IMR-90 (cell line): Measurements from ENCODE around the gene STYXL1. TPM values are rescaled to one million over a fixed set of nuclear protein-coding genes. Genes with fewer than 3 reads are reported as not detected.
A peak's percentile ranks its signal among the peaks of the same experiment; 100 is the strongest.
"Not testable (repeated sequence)": the region's sequence is repeated elsewhere in the genome, so short reads cannot be mapped to it uniquely, and the experiment has no call there.

Experiments used
- ATAC-seq: fragments of 200-7000 bp; cut with Tn5 transposase; 2 replicates; pipeline ENCODE4 v1.9.1; 2020; ENCODE audit warnings: low read depth, mild to moderate bottlenecking, moderate library complexity
- BruUV-seq: library from RNA; stranded (reverse); fragments of 400-500 nt; replicated peaks from 2 replicates; lab custom pipeline; 2021; lab: Mats Ljungman, UMichigan
- CTCF ChIA-PET: fragments of 300-600 bp; formaldehyde crosslinking; extraction: SDS; loops from one replicate; lab custom pipeline; 2021; ENCODE audit warnings: antibody characterized with exemption; lab: Yijun Ruan, JAX
- POLR2A ChIA-PET: fragments of 300-600 bp; sonication (Branson Sonifier 250); formaldehyde crosslinking; loops from one replicate; lab custom pipeline; 2022; ENCODE audit warnings: antibody characterized with exemption; ENCODE audit not compliant: unreplicated experiment; lab: Charles Lee
- DNase-seq: peaks from one replicate; pipeline ENCODE4 v3.0.0; 2013
- H2AFZ ChIP-seq: replicated peaks from 2 replicates; pipeline ENCODE3; 2013; ENCODE audit warnings: low read length, mild to moderate bottlenecking; ENCODE audit not compliant: poor library complexity
- H2AK5ac ChIP-seq: 2 replicates; pipeline ENCODE4 v1.6.1; 2013; ENCODE audit warnings: low read depth, low read length, inconsistent platforms
- H2AK9ac ChIP-seq: replicated peaks from 2 replicates; pipeline ENCODE3; 2013; ENCODE audit warnings: mild to moderate bottlenecking, low read depth, low read length, moderate library complexity; ENCODE audit not compliant: poor library complexity
- H2BK120ac ChIP-seq: 2 replicates; pipeline ENCODE4 v1.6.1; 2013; ENCODE audit warnings: low read depth, low read length, inconsistent platforms
- H2BK15ac ChIP-seq: 3 replicates; pipeline ENCODE4 v1.6.1; 2013; ENCODE audit warnings: low read depth, low read length, inconsistent platforms
- H2BK20ac ChIP-seq: 2 replicates; pipeline ENCODE4 v1.6.1; 2013; ENCODE audit warnings: low read depth, mild to moderate bottlenecking, inconsistent platforms, low read length, moderate library complexity
- H2BK5ac ChIP-seq: 2 replicates; pipeline ENCODE4 v1.6.1; 2013; ENCODE audit warnings: mild to moderate bottlenecking, low read depth, low read length, inconsistent platforms; ENCODE audit not compliant: poor library complexity, severe bottlenecking
- H3K14ac ChIP-seq: replicated peaks from 2 replicates; pipeline ENCODE4 v1.6.1; 2013; ENCODE audit warnings: low read depth, low read length, inconsistent platforms
- H3K18ac ChIP-seq: 2 replicates; pipeline ENCODE4 v1.6.1; 2013; ENCODE audit warnings: low read depth, low read length, control low read depth
- H3K23ac ChIP-seq: 2 replicates; pipeline ENCODE4 v1.6.1; 2013; ENCODE audit warnings: low read depth, low read length, inconsistent platforms
- H3K27ac ChIP-seq: 2 replicates; pipeline ENCODE4 v1.5.1; 2013; ENCODE audit warnings: mild to moderate bottlenecking, control low read depth, low read length; ENCODE audit not compliant: insufficient read depth
- H3K27me3 ChIP-seq: 2 replicates; pipeline ENCODE4 v1.6.1; 2013; ENCODE audit warnings: low read length; ENCODE audit not compliant: control insufficient read depth, insufficient read depth
- H3K36me3 ChIP-seq: 2 replicates; pipeline ENCODE4 v1.6.1; 2013; ENCODE audit warnings: low read length, mixed read lengths; ENCODE audit not compliant: control insufficient read depth, insufficient read depth
- H3K4ac ChIP-seq: 2 replicates; pipeline ENCODE4 v1.6.1; 2013; ENCODE audit warnings: low read depth, low read length, inconsistent platforms
- H3K4me1 ChIP-seq: 2 replicates; pipeline ENCODE4 v1.6.1; 2013; ENCODE audit warnings: low read length, mixed read lengths; ENCODE audit not compliant: control insufficient read depth, insufficient read depth
- H3K4me2 ChIP-seq: 2 replicates; pipeline ENCODE4 v1.6.1; 2013; ENCODE audit warnings: low read depth, mild to moderate bottlenecking, control low read depth, low read length, moderate library complexity
- H3K4me3 ChIP-seq: 2 replicates; pipeline ENCODE4 v1.5.1; 2013; ENCODE audit warnings: low read depth, mild to moderate bottlenecking, control low read depth, low read length, moderate library complexity; ENCODE audit not compliant: insufficient read depth
- H3K56ac ChIP-seq: 2 replicates; pipeline ENCODE4 v1.6.1; 2013; ENCODE audit warnings: low read length, inconsistent platforms; ENCODE audit not compliant: insufficient read depth; ENCODE audit errors: extremely low read depth
- H3K79me1 ChIP-seq, 2 experiments: 2 replicates each; pipeline ENCODE4 v1.6.1; 2013; ENCODE audit warnings: low read length in 2 of 2, inconsistent platforms in 1 of 2, low read depth in 1 of 2
- H3K9ac ChIP-seq: 2 replicates; pipeline ENCODE4 v1.6.1; 2013; ENCODE audit warnings: low read depth, low read length, control low read depth
- H3K9me1 ChIP-seq: 2 replicates; pipeline ENCODE4 v1.6.1; 2013; ENCODE audit warnings: low read length, inconsistent platforms; ENCODE audit not compliant: insufficient read depth
- H3K9me3 ChIP-seq: 2 replicates; pipeline ENCODE4 v1.6.1; 2013; ENCODE audit warnings: low read length; ENCODE audit not compliant: control insufficient read depth, insufficient read depth
- H4K20me1 ChIP-seq: 2 replicates; pipeline ENCODE4 v1.6.1; 2013; ENCODE audit warnings: low read length, inconsistent platforms; ENCODE audit not compliant: insufficient read depth
- H4K5ac ChIP-seq: 2 replicates; pipeline ENCODE4 v1.6.1; 2013; ENCODE audit warnings: mild to moderate bottlenecking, low read depth, low read length, control low read depth
- H4K8ac ChIP-seq, 2 experiments: 2 replicates each; pipeline ENCODE4 v1.6.1; 2013; ENCODE audit warnings: low read depth in 2 of 2, low read length in 2 of 2, control low read depth in 1 of 2, inconsistent platforms in 1 of 2
- H4K91ac ChIP-seq: 2 replicates; pipeline ENCODE4 v1.6.1; 2013; ENCODE audit warnings: low read depth, low read length, inconsistent platforms; ENCODE audit not compliant: insufficient read depth
- CHD1 ChIP-seq: IDR thresholded peaks from 2 replicates; pipeline ENCODE4 v1.6.1; 2012; ENCODE audit warnings: low read depth, low read length, improper control_type of control experiment
- NFE2L2 ChIP-seq: fragments of 150-350 bp; IDR thresholded peaks from 2 replicates; pipeline ENCODE4 v1.6.1; 2016; ENCODE audit warnings: low read depth, mild to moderate bottlenecking, low read length
- POLR2A ChIP-seq: IDR thresholded peaks from 2 replicates; pipeline ENCODE4 v1.6.1; 2012; ENCODE audit warnings: mild to moderate bottlenecking, low read depth, low read length
- RAD21 ChIP-seq: IDR thresholded peaks from 2 replicates; pipeline ENCODE4 v1.6.1; 2012; ENCODE audit warnings: low read length, improper control_type of control experiment
- SMC3 ChIP-seq: fragments of 150-350 bp; IDR thresholded peaks from 2 replicates; pipeline ENCODE4 v1.6.1; 2016; ENCODE audit warnings: low read depth, mild to moderate bottlenecking, antibody characterized with exemption, low read length, moderate library complexity
- WGBS, 2 experiments: methylation state at CpG; one replicate each; pipeline versions ENCODE4 v1.1.5 to v1.1.7; 2013; ENCODE audit warnings: missing lambda C conversion rate in 2 of 2; ENCODE audit not compliant: insufficient read length in 1 of 2; ENCODE audit errors: extremely low coverage in 2 of 2; 5-methylcytosine and 5-hydroxymethylcytosine counted together
- dilution Hi-C: fragments of 300-500 bp; cut with HindIII; formaldehyde crosslinking; loops from one replicate; pipeline ENCODE4 v1.14.3; 2018; ENCODE audit warnings: low sequenced_read_pairs; ENCODE audit not compliant: unreplicated experiment
- in situ Hi-C: fragments of 300-500 bp; cut with MboI; formaldehyde crosslinking; loops from 3 replicates; pipeline ENCODE4 v1.14.3; 2019; ENCODE audit warnings: low sequenced_read_pairs, inconsistent platforms, mixed read lengths
- intact Hi-C: fragments of 100-400 bp; cut with micrococcal nuclease; formaldehyde crosslinking; loops from 2 replicates; pipeline ENCODE4 v1.10.0; 2022
- polyA plus RNA-seq, 3 experiments: library from polyadenylated mRNA; depleted of rRNA; stranded (reverse); fragments of >200 nt; gene quantifications; 2 replicates each; pipeline ENCODE4 v1.2.3, GENCODE V29; 2012; ENCODE audit warnings: low replicate concordance in 1 of 3
- total RNA-seq: library from RNA; depleted of rRNA; stranded (reverse); fragments of >200 nt; gene quantifications from 2 replicates; pipeline ENCODE4 v1.2.3, GENCODE V29; 2012

STYXL1 gene
- total and polyA plus RNA-seq, 2 of the 4 experiments (the other 2 are of a cell fraction), result 66.1 to 73.8 TPM

- no peak for ATAC-seq
- Histone ChIP-seq H2AFZ (no peak overlapping the region), H3K18ac (no peak overlapping the region), H3K9ac (no peak overlapping the region), H3K27me3 (no peaks in the 10 kb centered on the region), H3K4me3 (no peak overlapping the region), H3K4me2 (no peak overlapping the region), H3K4ac (no peak overlapping the region), H2BK20ac (no peak overlapping the region), H4K20me1 (peaks cover 24% of the 10 kb centered on the region), H4K5ac (no peak overlapping the region), H3K79me1 (peaks cover 25 to 60% of the 10 kb centered on the region in 2 experiments), H3K4me1 (no peaks in the 10 kb centered on the region), H4K8ac (no peak overlapping the region), H2AK9ac (peak overlapping the region; percentile 21), H3K56ac (no peak overlapping the region), H2BK120ac (no peak overlapping the region), H3K27ac (no peak overlapping the region), H3K9me3 (no peaks in the 10 kb centered on the region), H4K91ac (no peak overlapping the region), H3K9me1 (peaks cover 5% of the 10 kb centered on the region; the same call in 1 of the 2 replicates), H3K14ac (no peak overlapping the region), H2BK5ac (no peak overlapping the region), H3K23ac (no peak overlapping the region), H3K36me3 (peaks cover 84% of the 10 kb centered on the region), H2AK5ac (no peak overlapping the region), H2BK15ac (no peak overlapping the region)
- in situ Hi-C loops, result no loop called here
- ChIA-PET POLR2A (no interaction called here), CTCF (no interaction called here)
- dilution Hi-C loops, result no loop called here
- DNase-seq, result no peak
- intact Hi-C loops, result no loop called here
- BruUV-seq, result no TSS peak
- WGBS, 2 experiments, result 91% methylated on average over 5 of the region's 6 CpGs; no CpG with 5 or more reads in 1 of the 2 experiments
- no peak for TF ChIP-seq RAD21
- no peak for TF ChIP-seq CHD1
- TF ChIP-seq POLR2A, result no peak
- no peak for TF ChIP-seq NFE2L2
- no peak for TF ChIP-seq SMC3
Observed at GRCh38 chr7:76060842-76061241, 13.0 kb upstream of the STYXL1 start.

GRCh38 chr7:76058745-76059144, 10.9 kb upstream of the STYXL1 start:
- Histone ChIP-seq H4K20me1 (peaks cover 40% of the 10 kb centered on the region), H3K79me1 (peaks cover 37 to 81% of the 10 kb centered on the region in 2 experiments), H3K36me3 (peaks cover 71% of the 10 kb centered on the region), H3K9me1 (peaks cover 15% of the 10 kb centered on the region; the same call in 1 of the 2 replicates)
- H3K4me2 ChIP-seq, H2AFZ ChIP-seq, H3K9ac ChIP-seq, H3K56ac ChIP-seq, H2BK20ac ChIP-seq, CTCF ChIA-PET, H4K91ac ChIP-seq, ATAC-seq, H3K4ac ChIP-seq, H2BK120ac ChIP-seq, H3K9me3 ChIP-seq, H4K8ac ChIP-seq, H2BK15ac ChIP-seq, H4K5ac ChIP-seq, H2AK5ac ChIP-seq, H3K27ac ChIP-seq, BruUV-seq, H3K23ac ChIP-seq, H3K27me3 ChIP-seq, dilution Hi-C loops, H3K4me3 ChIP-seq, H3K4me1 ChIP-seq, DNase-seq, H3K18ac ChIP-seq, POLR2A ChIA-PET, H2AK9ac ChIP-seq, H2BK5ac ChIP-seq, H3K14ac ChIP-seq, in situ Hi-C loops, intact Hi-C loops: not testable (repeated sequence)
- WGBS, 2 experiments, result 94% methylated on average over 2 of the region's 7 CpGs; no CpG with 5 or more reads in 1 of the 2 experiments
